K562 (cell line): Measurements from ENCODE around the gene IL10. TPM values are rescaled to one million over a fixed set of nuclear protein-coding genes. Genes with fewer than 3 reads are reported as not detected.
A peak's percentile ranks its signal among the peaks of the same experiment; 100 is the strongest.

Experiments
- CEBPG ChIP-seq, 3 experiments: fragments of 200-800 bp in 1 of 3; sonication (Bioruptor generic) in 1 of 3; sonication (generic) in 1 of 3; formaldehyde crosslinking in 1 of 3; IDR thresholded peaks in 2 of 3; conservative IDR thresholded peaks in 1 of 3; 2 replicates each; pipeline versions ENCODE4 v1.6.1 to v1.8.0; 2016 to 2022; ENCODE audit warnings: missing compliant biosample characterization in 2 of 3, missing genetic modification characterization in 2 of 3, mild to moderate bottlenecking in 1 of 3, missing genetic modification reagents in 1 of 3
- MAX ChIP-seq: sonication (generic); formaldehyde crosslinking; IDR thresholded peaks from 2 replicates; pipeline ENCODE4 v1.9.0; 2022; ENCODE audit warnings: mild to moderate bottlenecking, missing genetic modification reagents
- MTA3 ChIP-seq: fragments of 450-650 bp; formaldehyde crosslinking; IDR thresholded peaks from 2 replicates; pipeline ENCODE4 v1.6.1; 2017; ENCODE audit warnings: mild to moderate bottlenecking, borderline replicate concordance
- NR2C2 ChIP-seq, 2 experiments: fragments of 200-800 bp in 1 of 2; sonication (Bioruptor generic) in 1 of 2; sonication (generic) in 1 of 2; formaldehyde crosslinking in 1 of 2; IDR thresholded peaks; 2 replicates each; pipeline versions ENCODE4 v1.6.1 to v1.8.0; 2016 to 2022; ENCODE audit warnings: mild to moderate bottlenecking in 1 of 2, missing compliant biosample characterization in 1 of 2, missing genetic modification characterization in 1 of 2, missing genetic modification reagents in 1 of 2
- REST ChIP-seq, 2 experiments: fragments of 450-650 bp; formaldehyde crosslinking in 1 of 2; IDR thresholded peaks; 2 replicates each; pipeline versions ENCODE4 v1.4.0 to v1.6.1; 2014 to 2020; ENCODE audit warnings: mild to moderate bottlenecking in 2 of 2, borderline replicate concordance in 1 of 2, low read depth in 1 of 2
- RFX7 ChIP-seq: fragments of 250-450 bp; sonication (Bioruptor Pico); IDR thresholded peaks from 2 replicates; pipeline ENCODE4 v1.5.1; 2021; ENCODE audit warnings: mild to moderate bottlenecking
- SREBF2 ChIP-seq: sonication (generic); formaldehyde crosslinking; IDR thresholded peaks from 2 replicates; pipeline ENCODE4 v1.4.0; 2020; ENCODE audit warnings: mild to moderate bottlenecking, missing genetic modification reagents
- TAF15 ChIP-seq: fragments of 200-400 bp; formaldehyde crosslinking; IDR thresholded peaks from 2 replicates; pipeline ENCODE4 v1.6.1; 2017; ENCODE audit warnings: mild to moderate bottlenecking, low read depth, low read length, moderate library complexity
- THRB ChIP-seq: fragments of 450-650 bp; formaldehyde crosslinking; conservative IDR thresholded peaks from 2 replicates; pipeline ENCODE4 v1.4.0; 2022; ENCODE audit warnings: mild to moderate bottlenecking, missing genetic modification characterization
- ZC3H4 ChIP-seq: sonication (generic); formaldehyde crosslinking; IDR thresholded peaks from 2 replicates; pipeline ENCODE4 v1.9.0; 2021; ENCODE audit warnings: missing genetic modification reagents, borderline replicate concordance
- ZNF408 ChIP-seq: fragments of 250-450 bp; sonication (Bioruptor Pico); IDR thresholded peaks from 2 replicates; pipeline ENCODE4 v1.4.0; 2020; ENCODE audit warnings: low read depth, mild to moderate bottlenecking, moderate library complexity
- polyA plus RNA-seq, 8 experiments: library from polyadenylated mRNA; depleted of rRNA in 4 of 8; stranded (reverse) in 5 of 8; unstranded in 3 of 8; fragments of >200 nt; fragmentation: Nextera tagmentation in 2 of 8; fragmentation: Illumina TruSeq in 1 of 8; extraction: Ambion mirVana in 2 of 8; extraction: Trizol in 1 of 8; gene quantifications; 2 replicates each; pipeline versions ENCODE4 v1.2.1 to v1.2.3, GENCODE V29; 2011 to 2014; ENCODE audit warnings: inconsistent platforms in 1 of 8, missing spikeins in 1 of 8
- total RNA-seq, 7 experiments: library from RNA; depleted of rRNA in 6 of 7; stranded (reverse); fragments of >200 nt in 6 of 7; fragmentation: Illumina TruSeq in 2 of 7; extraction: Trizol in 2 of 7; gene quantifications; 2 replicates each; pipeline versions ENCODE4 v1.2.1 to v1.2.3, GENCODE V29; 2011 to 2021; ENCODE audit warnings: low replicate concordance in 1 of 7
- TF ChIP-seq, protein P1 (sequence below): fragments of 250-450 bp; sonication (Bioruptor Pico); IDR thresholded peaks from 2 replicates; pipeline ENCODE4 v1.5.0; 2021; ENCODE audit warnings: mild to moderate bottlenecking, borderline replicate concordance

IL10 gene
- total and polyA plus RNA-seq, 9 of the 15 experiments (the other 6 are each of a cell fraction or from before 2014, with no cell fraction given), result 0.29 TPM; not detected in 8

GRCh38 chr1:206797534-206798383, 25.5 kb upstream of the IL10 start (continued):
- TF ChIP-seq REST (IDR thresholded peaks at IDR 0.05; ENCODE audit: borderline replicate concordance), result 0 out of 2 replicates have a peak, but pooled peaks have one; percentile 3
- TF ChIP-seq REST (CRISPR knock-in tag; IDR thresholded peaks at IDR 0.05; ENCODE audit: low read depth), result no peak
- TF ChIP-seq THRB (CRISPR knock-in tag), result no peak
- TF ChIP-seq MTA3, result no peak
- no peak for TF ChIP-seq NR2C2 (CRISPR knock-in tag; IDR thresholded peaks at IDR 0.05)
- 0 out of 2 replicates have a peak, but pooled peaks have one; percentile 34 for TF ChIP-seq NR2C2 (tag; IDR thresholded peaks at IDR 0.05)
- TF ChIP-seq ZC3H4 (CRISPR knock-in tag), result no peak
- TF ChIP-seq CEBPG (CRISPR knock-in tag; IDR thresholded peaks at IDR 0.05), result peak; percentile 63
- TF ChIP-seq CEBPG (tag; conservative IDR thresholded peaks at IDR 0.05 in 1 of 2, IDR thresholded peaks at IDR 0.05 in 1 of 2), result peak; percentile 79 to 89
- no peak for TF ChIP-seq SREBF2 (CRISPR knock-in tag)
- TF ChIP-seq RFX7 (CRISPR knock-in tag), result no peak
- TF ChIP-seq, protein P1, sequence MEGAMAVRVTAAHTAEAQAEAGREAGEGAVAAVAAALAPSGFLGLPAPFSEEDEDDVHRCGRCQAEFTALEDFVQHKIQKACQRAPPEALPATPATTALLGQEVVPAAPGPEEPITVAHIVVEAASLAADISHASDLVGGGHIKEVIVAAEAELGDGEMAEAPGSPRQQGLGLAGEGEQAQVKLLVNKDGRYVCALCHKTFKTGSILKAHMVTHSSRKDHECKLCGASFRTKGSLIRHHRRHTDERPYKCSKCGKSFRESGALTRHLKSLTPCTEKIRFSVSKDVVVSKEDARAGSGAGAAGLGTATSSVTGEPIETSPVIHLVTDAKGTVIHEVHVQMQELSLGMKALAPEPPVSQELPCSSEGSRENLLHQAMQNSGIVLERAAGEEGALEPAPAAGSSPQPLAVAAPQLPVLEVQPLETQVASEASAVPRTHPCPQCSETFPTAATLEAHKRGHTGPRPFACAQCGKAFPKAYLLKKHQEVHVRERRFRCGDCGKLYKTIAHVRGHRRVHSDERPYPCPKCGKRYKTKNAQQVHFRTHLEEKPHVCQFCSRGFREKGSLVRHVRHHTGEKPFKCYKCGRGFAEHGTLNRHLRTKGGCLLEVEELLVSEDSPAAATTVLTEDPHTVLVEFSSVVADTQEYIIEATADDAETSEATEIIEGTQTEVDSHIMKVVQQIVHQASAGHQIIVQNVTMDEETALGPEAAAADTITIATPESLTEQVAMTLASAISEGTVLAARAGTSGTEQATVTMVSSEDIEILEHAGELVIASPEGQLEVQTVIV, result no peak
- no peak for TF ChIP-seq MAX (CRISPR knock-in tag)
- TF ChIP-seq ZNF408 (CRISPR knock-in tag), result no peak
- TF ChIP-seq TAF15, result no peak
